Lung (tissue), 12 donors: ENCODE measurements around the gene EIF4E3. TPM values are rescaled to one million over a fixed set of nuclear protein-coding genes. Genes with fewer than 3 reads are reported as not detected.

Experiments
- ATAC-seq: fragments of 200-7000 bp; cut with Tn5 transposase; one replicate; pipeline ENCODE4 v1.9.1; 2020; ENCODE audit warnings: moderate number of reproducible peaks; ENCODE audit not compliant: insufficient read depth, low FRiP score
- DNase-seq, 3 donors: peaks; one replicate each; pipeline ENCODE4 v3.0.0-alpha.2; 2013 to 2017
- H3K27ac ChIP-seq, 2 donors: one replicate each; pipeline ENCODE4 v1.5.1; 2013; ENCODE audit warnings: mild to moderate bottlenecking in 2 of 2, moderate library complexity in 2 of 2, control low read depth in 1 of 2, inconsistent platforms in 1 of 2, low read depth in 1 of 2, low read length in 1 of 2
- H3K27me3 ChIP-seq, 3 donors: one replicate each; pipeline ENCODE4 v1.5.1; 2013; ENCODE audit warnings: low read length in 2 of 3; ENCODE audit not compliant: control insufficient read depth in 3 of 3, insufficient read depth in 3 of 3
- H3K36me3 ChIP-seq, 4 donors: one replicate each; pipeline ENCODE4 v1.5.1; 2013; ENCODE audit warnings: low read length in 4 of 4, mild to moderate bottlenecking in 1 of 4, moderate library complexity in 1 of 4; ENCODE audit not compliant: control insufficient read depth in 4 of 4, insufficient read depth in 4 of 4
- H3K4me1 ChIP-seq, 5 donors: one replicate each; pipeline ENCODE4 v1.5.1; 2013; ENCODE audit warnings: low read length in 5 of 5, mild to moderate bottlenecking in 2 of 5, moderate library complexity in 1 of 5; ENCODE audit not compliant: control insufficient read depth in 5 of 5, insufficient read depth in 5 of 5
- H3K4me3 ChIP-seq: one replicate; pipeline ENCODE4 v1.5.1; 2013; ENCODE audit warnings: mild to moderate bottlenecking, control low read depth, moderate library complexity
- H3K9ac ChIP-seq, 2 donors: one replicate each; pipeline ENCODE4 v1.5.1; 2013; ENCODE audit warnings: low read length in 2 of 2, control low read depth in 1 of 2; ENCODE audit not compliant: insufficient read depth in 1 of 2
- H3K9me3 ChIP-seq, 4 donors: one replicate each; pipeline ENCODE4 v1.5.1; 2013; ENCODE audit warnings: low read length in 3 of 4, mild to moderate bottlenecking in 1 of 4, moderate library complexity in 1 of 4; ENCODE audit not compliant: control insufficient read depth in 4 of 4, insufficient read depth in 3 of 4
- CTCF ChIP-seq: IDR thresholded peaks from 2 replicates; pipeline ENCODE4 v1.5.1; 2012; ENCODE audit warnings: mild to moderate bottlenecking; ENCODE audit errors: control extremely low read depth, extremely low read depth
- WGBS, 2 donors: extraction: QIAGEN DNeasy Blood & Tissue Kit; methylation state at CpG; one replicate each; pipeline ENCODE4 v1.1.7; 2013; 5-methylcytosine and 5-hydroxymethylcytosine counted together
- polyA plus RNA-seq, 2 donors: library from polyadenylated mRNA; stranded (reverse); fragments of 200-250 nt; gene quantifications; one replicate each; pipeline ENCODE4 v1.2.1, GENCODE V29; 2013
- total RNA-seq, 2 donors: library from RNA; depleted of rRNA in 1 of 2; stranded (reverse); fragments of >200 nt in 1 of 2; gene quantifications; one replicate each; pipeline ENCODE4 v1.2.1, GENCODE V29; 2014 to 2021
- donor health status: control.
- donor health status: control.
- donor health status: Bipolar disorder and iron deficiency.
- donor health status: healthy.
- donor health status: DM: yes; HTN: yes; CAD: no.

The EIF4E3 gene
- total and polyA plus RNA-seq, 4 donors, result 9.7 to 21.8 (median 12.0) TPM

GRCh38 chr3:71751602-71752001 is 26.4 kb upstream of the EIF4E3 start:
- ATAC-seq, result no peak
- 89 to 91% methylated on average over 4 of the region's 4 CpGs for WGBS, 2 donors

GRCh38 chr3:71744738-71745137 is 19.5 kb upstream of the EIF4E3 start:
- Histone ChIP-seq H3K36me3 (no peaks in the 10 kb centered on the region), H3K4me1 (no peaks in the 10 kb centered on the region), H3K9me3 (peaks cover 0 to 3% (median 2%) of the 10 kb centered on the region in 4 donors), H3K9ac (no peak overlapping the region), H3K27ac (no peak overlapping the region), H3K4me3 (no peak overlapping the region), H3K27me3 (peaks cover 0 to 9% (median 8%) of the 10 kb centered on the region in 3 donors)
- no peak for TF ChIP-seq CTCF
- DNase-seq (no peak), ATAC-seq (no peak)
- 81 to 83% methylated on average over 3 of the region's 3 CpGs for WGBS, 2 donors

More at GRCh38 chr3:71751602-71752001, 26.4 kb upstream of the EIF4E3 start:
- DNase-seq, result no peak
- H3K4me3 ChIP-seq, result no peak overlapping the region
- H3K4me1 ChIP-seq, result peaks cover 0 to 10% (median 3%) of the 10 kb centered on the region in 5 donors
- no peaks in the 10 kb centered on the region for H3K9me3 ChIP-seq
- peaks cover 0 to 53% (median 51%) of the 10 kb centered on the region in 3 donors for H3K27me3 ChIP-seq
- H3K9ac ChIP-seq, result no peak overlapping the region
- no peak overlapping the region for H3K27ac ChIP-seq
- no peak for TF ChIP-seq CTCF
- H3K36me3 ChIP-seq, result no peaks in the 10 kb centered on the region

- Histone ChIP-seq H3K36me3 (no peaks in the 10 kb centered on the region), H3K27ac (no peak overlapping the region), H3K27me3 (peaks cover 0 to 5% (median 0%) of the 10 kb centered on the region in 3 donors), H3K9ac (no peak overlapping the region), H3K4me3 (no peak overlapping the region), H3K9me3 (peaks cover 0 to 3% (median 2%) of the 10 kb centered on the region in 4 donors), H3K4me1 (no peaks in the 10 kb centered on the region)
- no peak for ATAC-seq
- WGBS, 2 donors, result 100% methylated on average over 1 of the region's 1 CpG
- no peak for TF ChIP-seq CTCF
- no peak for DNase-seq
Observed at GRCh38 chr3:71742621-71743020, 17.4 kb upstream of the EIF4E3 start.

GRCh38 chr3:71734881-71735280 is 9.7 kb upstream of the EIF4E3 start:
- H3K9ac ChIP-seq, result no peak overlapping the region
- TF ChIP-seq CTCF, result no peak

More at GRCh38 chr3:71734881-71735280, 9.7 kb upstream of the EIF4E3 start:
- H3K27ac ChIP-seq, result no peak overlapping the region
- no peak overlapping the region for H3K4me3 ChIP-seq
- H3K27me3 ChIP-seq, result peaks cover 0 to 2% (median 0%) of the 10 kb centered on the region in 3 donors
- WGBS, 2 donors, result 75 to 77% methylated on average over 1 of the region's 1 CpG
- H3K36me3 ChIP-seq, result no peaks in the 10 kb centered on the region
- DNase-seq (no peak), ATAC-seq (no peak)
- H3K4me1 ChIP-seq, result no peaks in the 10 kb centered on the region
- H3K9me3 ChIP-seq, result no peaks in the 10 kb centered on the region
